NCI-H2107 (cell line): ENCODE results near the gene SNRPA.
"Not testable (repeated sequence)": the region's sequence is repeated elsewhere in the genome, so short reads cannot be mapped to it uniquely, and the experiment has no call there.

Source experiments
- DNase-seq: peaks from one replicate; lab custom pipeline; 2025; lab: John Stamatoyannopoulos, UW

SNRPA gene

GRCh38 chr19:40747536-40747935 lies 3.5 kb upstream of the SNRPA start:
- no peak for DNase-seq

DNA sequence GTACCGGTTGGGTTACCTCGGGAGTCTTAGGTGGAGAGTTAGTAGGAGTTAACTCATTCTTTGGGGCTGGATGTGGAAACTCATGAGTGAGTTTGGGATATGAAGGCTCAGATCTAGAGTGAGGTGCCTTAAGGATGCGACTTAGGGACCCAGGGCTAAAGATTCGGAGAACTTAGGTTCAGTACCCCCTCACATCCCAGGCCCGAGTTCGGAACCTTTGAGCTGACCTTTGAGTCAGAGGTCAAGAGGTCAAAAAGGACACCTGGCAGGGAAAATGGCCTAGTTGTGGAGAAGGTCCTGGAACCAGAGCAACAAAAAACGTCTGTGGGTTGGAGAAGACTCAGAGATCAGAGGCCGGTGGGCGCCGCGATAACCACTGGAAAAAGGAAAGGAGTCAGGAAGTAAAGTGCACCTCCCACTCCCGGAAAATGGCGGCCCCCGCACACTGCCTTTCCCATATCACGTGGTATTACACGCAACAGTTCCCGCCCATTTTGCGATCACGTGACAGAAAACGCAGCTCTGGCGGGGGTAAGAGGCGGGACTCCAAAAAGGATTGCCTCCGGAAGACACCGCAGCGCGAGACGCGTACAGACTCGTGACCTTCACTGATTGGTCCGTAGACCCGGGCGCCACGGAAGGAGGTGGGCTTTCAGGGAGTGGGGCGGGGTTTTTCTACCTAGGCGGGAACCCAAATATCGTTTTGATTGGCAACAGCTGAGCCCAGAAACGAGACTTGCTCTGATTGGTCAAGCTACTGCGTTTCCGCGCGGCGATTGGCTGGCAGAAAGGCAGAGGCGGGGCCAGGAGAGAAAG lies 737 bp upstream of the SNRPA start, which contains the start of gene ACTMAP:
ACTMAP (minus strand) TSS at position 420 of the 816 bp plus-strand sequence. CDS start 674 bp downstream, outside the sequence.
- peak; percentile 99 for DNase-seq

DNA sequence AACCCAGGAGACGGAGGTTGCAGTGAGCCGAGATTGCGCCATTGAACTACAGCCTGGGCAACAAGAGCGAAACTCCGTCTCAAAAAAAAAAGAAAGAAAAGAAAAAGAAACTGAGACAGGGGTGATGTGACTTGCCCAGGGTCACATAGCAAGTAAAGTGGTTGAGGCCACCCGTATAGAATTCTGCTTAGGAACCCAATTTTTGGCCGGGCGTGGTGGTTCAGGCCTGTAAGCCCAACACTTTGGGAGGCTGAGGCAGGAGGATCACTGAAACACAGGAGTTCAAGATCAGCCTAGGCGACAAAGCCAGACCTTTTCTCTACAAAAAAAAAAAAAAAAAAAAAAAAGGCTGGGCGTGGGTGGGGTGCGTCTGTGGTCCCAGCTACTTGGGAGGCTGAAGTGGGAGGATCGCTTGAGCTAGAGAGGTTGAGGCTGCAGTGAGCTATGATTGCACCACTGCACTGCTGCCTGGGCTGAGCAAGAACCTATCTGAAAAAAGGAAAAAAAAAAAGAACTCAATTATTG lies 1.3 kb downstream of the SNRPA start:
- no peak for DNase-seq

GRCh38 chr19:40754611-40755247 lies 3.7 kb downstream of the SNRPA start:
- no peak for DNase-seq

DNA sequence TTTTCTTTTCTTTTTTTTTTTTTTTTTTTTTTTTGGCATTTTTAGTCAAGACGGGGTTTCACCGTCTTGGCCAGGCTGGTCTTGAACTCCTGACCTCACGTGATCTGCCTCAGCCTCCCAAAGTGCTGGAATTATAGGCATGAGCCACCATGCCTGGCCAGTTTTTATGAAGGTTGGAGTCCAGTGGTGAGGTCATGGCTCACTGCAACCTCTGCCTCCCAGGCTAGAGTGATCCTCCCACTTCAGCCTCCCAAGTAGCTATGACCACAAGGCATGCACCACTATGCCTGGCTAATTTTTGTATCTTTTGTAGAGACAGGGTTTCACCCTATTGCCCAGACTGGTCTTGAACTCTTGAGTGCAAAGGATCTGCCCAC lies 4.2 kb downstream of the SNRPA start:
- DNase-seq, result no peak

GRCh38 chr19:40755791-40756190 lies 4.8 kb downstream of the SNRPA start:
- DNase-seq, result no peak

DNA sequence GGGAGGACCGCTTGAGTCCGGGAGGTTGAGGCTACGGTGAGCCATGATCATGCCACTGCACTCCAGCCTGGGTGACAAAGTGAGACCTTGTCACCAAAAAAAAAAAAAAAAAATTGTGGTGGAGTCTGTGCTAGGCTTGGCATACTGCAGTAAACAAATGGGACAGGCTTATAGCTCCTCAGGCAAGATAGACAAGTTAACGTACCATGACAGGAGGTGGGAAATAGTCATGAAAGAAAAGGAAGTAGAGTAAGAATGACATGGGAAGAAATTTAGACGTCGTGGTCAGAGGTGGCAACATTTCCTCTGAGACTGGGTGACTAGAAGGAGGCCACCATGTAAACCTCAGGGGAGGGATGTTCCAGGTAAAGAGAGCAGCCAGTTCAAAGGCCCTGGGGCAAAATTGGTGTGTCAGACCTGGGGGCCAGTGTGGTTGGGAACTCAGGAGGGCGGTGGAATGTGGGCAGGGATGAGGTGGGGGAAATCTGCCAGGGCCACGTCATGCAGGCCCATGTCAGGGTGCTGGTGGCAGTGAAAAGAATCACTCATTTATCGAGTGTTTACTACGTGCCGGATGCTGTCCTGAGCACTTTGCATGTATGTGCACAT lies 5.6 kb downstream of the SNRPA start:
- DNase-seq, result no peak

DNA sequence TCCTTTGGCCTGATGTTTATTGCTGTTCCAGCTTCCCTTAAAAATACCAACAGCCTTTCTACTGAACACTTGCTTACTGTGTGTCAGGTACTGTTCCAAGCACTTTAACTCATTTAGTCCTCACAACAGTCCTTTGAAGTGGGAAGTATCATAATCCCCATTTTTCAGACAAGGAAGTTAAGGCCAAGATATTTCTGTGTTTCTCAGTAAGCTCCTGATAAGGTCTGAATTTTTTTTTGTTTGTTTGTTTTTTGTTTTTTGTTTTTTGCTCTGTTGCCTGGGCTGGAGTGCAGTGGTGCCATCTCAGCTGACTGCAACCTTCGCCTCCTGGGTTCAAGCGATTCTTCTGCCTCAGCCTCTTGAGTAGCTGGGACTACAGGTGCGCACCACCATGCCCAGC lies 7.5 kb downstream of the SNRPA start:
- no peak for DNase-seq

DNA sequence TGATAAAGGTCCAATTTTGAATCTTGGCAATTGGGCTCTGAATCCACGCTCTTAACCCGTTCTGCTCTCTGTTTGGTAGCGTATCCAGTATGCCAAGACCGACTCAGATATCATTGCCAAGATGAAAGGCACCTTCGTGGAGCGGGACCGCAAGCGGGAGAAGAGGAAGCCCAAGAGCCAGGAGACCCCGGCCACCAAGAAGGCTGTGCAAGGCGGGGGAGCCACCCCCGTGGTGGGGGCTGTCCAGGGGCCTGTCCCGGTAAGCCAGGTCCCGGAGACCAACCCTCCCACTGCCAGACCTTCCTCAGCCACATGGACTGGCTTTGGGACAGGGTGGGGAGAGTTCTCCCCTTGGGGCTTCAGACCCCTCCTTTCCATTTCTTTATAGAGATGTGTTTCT lies 8.3 kb downstream of the SNRPA start:
- no peak for DNase-seq

GRCh38 chr19:40762754-40763470 lies 11.9 kb downstream of the SNRPA start:
- DNase-seq, result no peak

- DNase-seq, result no peak
These were observed 12.5 kb downstream of the SNRPA start for GRCh38 chr19:40763526-40763925.

DNA sequence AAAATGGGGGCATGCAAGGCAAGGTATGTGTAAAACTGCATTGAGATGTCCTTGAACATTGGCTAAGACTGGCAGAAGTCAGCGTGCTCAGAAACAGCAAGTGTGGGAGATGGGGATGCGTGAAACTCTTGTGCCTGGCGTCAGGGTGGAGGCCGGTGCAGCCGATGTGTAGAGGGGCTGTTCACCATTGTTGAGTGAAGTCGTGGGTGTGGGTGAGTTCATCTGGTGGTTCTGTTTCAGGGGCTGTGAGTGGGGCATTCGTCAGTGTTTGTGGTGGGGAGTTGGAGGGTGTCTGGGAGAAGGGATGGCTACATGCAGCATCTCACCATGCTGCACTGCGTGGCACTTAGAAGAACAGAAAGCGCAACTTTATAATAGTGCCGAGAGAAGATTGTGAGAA lies 13.0 kb downstream of the SNRPA start:
- no peak for DNase-seq

DNA sequence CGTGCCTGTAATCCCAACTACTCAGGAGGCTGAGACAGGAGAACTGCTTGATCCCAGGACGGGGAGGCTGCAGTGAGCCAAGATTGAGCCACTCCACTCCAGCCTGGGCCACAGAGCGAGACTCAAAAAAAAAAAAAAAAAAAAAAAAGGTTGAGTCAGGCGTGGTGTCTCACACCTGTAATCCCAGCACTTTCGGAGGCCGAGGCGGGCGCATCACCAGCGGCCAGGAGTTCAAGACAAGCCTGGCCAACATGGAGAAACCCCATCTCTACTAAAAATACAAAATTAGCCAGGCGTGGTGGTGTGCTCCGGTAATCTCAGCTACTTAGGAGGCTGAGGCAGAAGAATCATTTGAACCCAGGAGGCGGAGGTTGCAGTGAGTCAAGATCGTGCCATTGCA lies 15.4 kb downstream of the SNRPA start:
- not testable (repeated sequence) for DNase-seq

GRCh38 chr19:40768869-40769268 lies 17.9 kb downstream of the SNRPA start:
- DNase-seq, result no peak

GRCh38 chr19:40771101-40771862 lies 20.3 kb downstream of the SNRPA start:
- not testable (repeated sequence) for DNase-seq

GRCh38 chr19:40774916-40775631 lies 24.1 kb downstream of the SNRPA start, which contains the start of gene MIA:
TSS of gene MIA (plus strand) at chr19:40775521. CDS start at chr19:40775543, 22 bp downstream.
- DNase-seq, result no peak

DNA sequence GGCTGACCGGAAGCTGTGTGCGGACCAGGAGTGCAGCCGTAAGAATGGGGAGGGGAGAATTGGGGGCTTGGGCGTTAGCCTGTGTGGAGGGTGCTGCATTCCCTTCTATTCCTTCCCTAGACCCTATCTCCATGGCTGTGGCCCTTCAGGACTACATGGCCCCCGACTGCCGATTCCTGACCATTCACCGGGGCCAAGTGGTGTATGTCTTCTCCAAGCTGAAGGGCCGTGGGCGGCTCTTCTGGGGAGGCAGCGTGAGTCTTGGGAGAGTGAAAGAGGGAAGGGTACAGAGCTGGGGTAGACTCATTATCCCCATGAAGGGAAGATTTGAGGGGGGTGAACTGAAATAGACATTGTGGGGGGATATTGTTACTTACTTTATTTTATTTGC lies 24.6 kb downstream of the SNRPA start:
- DNase-seq, result no peak

DNA sequence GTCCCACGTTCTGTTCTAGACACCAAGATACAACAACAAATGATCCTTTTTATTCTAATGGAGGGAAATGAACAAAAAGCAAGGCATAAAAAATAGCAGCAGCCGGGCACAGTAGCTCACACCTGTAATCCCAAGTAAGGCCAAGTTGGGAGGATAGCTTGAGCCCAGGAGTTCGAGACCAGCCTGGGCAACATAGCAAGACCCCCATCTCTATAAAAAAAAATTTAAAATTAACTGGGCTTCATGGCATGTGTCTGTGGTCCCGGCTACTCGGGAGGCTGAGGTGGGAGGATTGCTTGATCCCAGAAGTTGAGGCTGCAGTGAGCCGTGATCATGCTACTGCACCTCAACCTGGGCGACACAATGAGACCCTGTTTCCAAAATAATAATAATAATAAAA lies 25.4 kb downstream of the SNRPA start:
- no peak for DNase-seq

- DNase-seq, result peak; percentile 72
These were observed 26.1 kb downstream of the SNRPA start for GRCh38 chr19:40776932-40777644.

- no peak for DNase-seq
These were observed 26.6 kb downstream of the SNRPA start for GRCh38 chr19:40777645-40777936.
